Subcutaneous abdominal adipose tissue (tissue), 5 donors: ENCODE measurements around the gene TRMU.

Experiments
- H3K27ac ChIP-seq: one replicate; pipeline ENCODE4 v1.7.0; 2013; ENCODE audit warnings: low read depth, mild to moderate bottlenecking, inconsistent platforms, low read length, moderate library complexity
- H3K27me3 ChIP-seq, 5 donors: one replicate each; pipeline ENCODE4 v1.7.0; 2013; ENCODE audit warnings: low read length in 5 of 5, inconsistent platforms in 1 of 5; ENCODE audit not compliant: control insufficient read depth in 5 of 5, insufficient read depth in 4 of 5
- H3K36me3 ChIP-seq, 5 donors: one replicate each; pipeline ENCODE4 v1.7.0; 2013; ENCODE audit warnings: low read length in 5 of 5; ENCODE audit not compliant: control insufficient read depth in 5 of 5, insufficient read depth in 5 of 5
- H3K4me1 ChIP-seq, 5 donors: one replicate each; pipeline ENCODE4 v1.7.0; 2013; ENCODE audit warnings: low read length in 5 of 5, mild to moderate bottlenecking in 3 of 5, moderate library complexity in 1 of 5; ENCODE audit not compliant: control insufficient read depth in 5 of 5, insufficient read depth in 5 of 5
- H3K4me3 ChIP-seq, 5 donors: one replicate each; pipeline ENCODE4 v1.7.0; 2013; ENCODE audit warnings: low read length in 5 of 5, low read depth in 1 of 5
- H3K9ac ChIP-seq, 5 donors: one replicate each; pipeline ENCODE4 v1.7.0; 2013; ENCODE audit warnings: low read length in 5 of 5, mild to moderate bottlenecking in 4 of 5, moderate library complexity in 3 of 5
- H3K9me3 ChIP-seq, 5 donors: one replicate each; pipeline ENCODE4 v1.7.0; 2013; ENCODE audit warnings: low read length in 5 of 5; ENCODE audit not compliant: control insufficient read depth in 5 of 5
- donor health status: healthy.
- donor health status: healthy.
- donor health status: healthy.
- donor health status: healthy.
- donor health status: healthy.

The TRMU gene

DNA sequence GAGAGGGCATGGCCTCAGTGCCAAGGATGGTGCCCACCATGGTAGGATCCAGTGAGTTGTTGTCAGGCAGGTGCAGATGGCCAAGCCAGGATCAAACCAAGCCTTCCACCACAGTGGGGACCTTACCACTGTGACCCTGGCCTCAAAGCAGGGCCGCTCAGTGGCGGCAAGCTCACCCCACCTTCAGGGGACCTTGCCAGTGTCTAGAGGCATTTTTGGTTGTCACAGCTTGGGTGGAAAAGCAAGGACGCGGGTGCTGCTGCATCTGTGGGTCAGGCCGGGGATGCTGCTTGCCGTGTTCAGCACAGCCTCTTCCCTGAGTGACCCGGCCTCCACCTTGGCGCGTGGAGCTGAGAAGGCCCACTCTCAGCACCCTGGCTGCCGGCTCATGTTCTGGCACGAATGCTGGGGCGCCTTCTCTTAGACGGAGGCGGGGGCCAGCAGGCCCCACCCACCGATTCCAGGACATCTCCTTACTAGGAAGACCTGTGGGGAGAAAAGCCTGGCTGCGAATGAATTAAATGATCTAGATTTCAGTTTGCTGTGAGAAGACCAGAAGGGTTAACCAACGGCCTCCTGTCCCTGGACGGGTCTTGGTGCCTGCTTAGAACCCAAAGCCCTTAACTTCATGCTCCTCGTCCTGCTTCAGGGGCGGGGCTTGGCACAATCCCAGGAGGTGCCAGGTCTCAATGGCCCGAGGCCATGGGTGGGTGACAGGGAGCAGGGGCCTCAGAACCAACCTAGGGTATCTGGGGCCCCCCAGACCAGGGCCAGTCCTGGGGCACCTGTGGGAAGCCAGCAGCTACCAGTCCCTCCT lies 18.9 kb downstream of the TRMU start:
- Histone ChIP-seq H3K36me3 (peaks cover 4 to 95% (median 77%) of the 10 kb centered on the region in 5 donors), H3K9ac (no peak overlapping the region), H3K27me3 (no peaks in the 10 kb centered on the region), H3K4me3 (no peak overlapping the region), H3K27ac (no peak overlapping the region), H3K9me3 (no peaks in the 10 kb centered on the region), H3K4me1 (no peaks in the 10 kb centered on the region)

DNA sequence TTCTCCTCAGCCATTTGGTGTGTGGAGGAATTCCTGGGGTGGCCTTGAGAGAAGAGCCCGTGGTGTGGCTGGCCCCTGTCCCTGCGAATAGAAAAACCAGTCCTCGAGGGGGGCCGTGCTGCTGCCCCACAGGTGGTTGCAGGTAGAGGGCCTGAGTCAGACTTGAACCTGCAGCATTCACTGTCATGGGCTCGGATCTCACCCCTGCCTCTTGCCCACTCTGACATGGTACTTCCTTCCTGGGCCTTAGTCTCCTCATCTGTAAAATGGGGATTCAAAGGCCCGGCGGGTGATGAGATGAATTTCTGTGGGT lies 19.4 kb downstream of the TRMU start:
- H3K27me3 ChIP-seq = no peaks in the 10 kb centered on the region
- H3K4me3 ChIP-seq = no peak overlapping the region
- H3K9me3 ChIP-seq = no peaks in the 10 kb centered on the region
- H3K27ac ChIP-seq = no peak overlapping the region
- peaks cover 3 to 94% (median 73%) of the 10 kb centered on the region in 5 donors for H3K36me3 ChIP-seq
- H3K9ac ChIP-seq = no peak overlapping the region
- H3K4me1 ChIP-seq = no peaks in the 10 kb centered on the region

DNA sequence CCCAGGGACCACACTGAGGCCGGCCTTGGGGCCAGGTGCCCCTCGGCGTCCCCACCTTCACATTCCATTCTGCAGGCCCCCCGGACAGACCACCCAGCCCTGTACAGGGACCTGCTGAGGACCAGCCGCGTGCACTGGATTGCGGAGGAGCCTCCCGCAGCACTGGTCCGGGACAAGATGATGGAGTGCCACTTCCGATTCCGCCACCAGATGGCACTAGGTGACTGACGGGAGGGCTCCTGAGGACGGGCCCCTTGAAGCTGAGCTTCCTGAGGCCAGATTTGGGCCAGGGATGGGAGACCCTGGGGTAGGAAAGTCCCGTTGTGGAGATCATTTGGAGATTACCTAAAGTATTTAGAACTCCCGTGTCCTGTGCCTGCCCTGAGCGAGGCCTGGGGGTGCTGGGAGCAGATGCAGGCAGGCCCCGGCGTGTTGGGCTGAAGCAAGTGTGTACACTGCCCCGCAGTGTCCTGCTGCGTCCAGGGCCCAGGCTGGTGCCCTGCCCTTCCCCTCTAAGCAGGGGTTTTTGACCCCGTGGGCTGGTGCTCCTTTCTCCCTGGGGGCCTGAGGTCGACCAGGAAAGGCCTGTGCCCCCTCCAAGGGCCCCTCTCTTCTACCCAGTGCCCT lies 20.0 kb downstream of the TRMU start:
- H3K9ac ChIP-seq = no peak overlapping the region
- H3K27ac ChIP-seq = no peak overlapping the region
- H3K4me1 ChIP-seq = no peaks in the 10 kb centered on the region
- no peak overlapping the region for H3K4me3 ChIP-seq
- peaks cover 0 to 89% (median 68%) of the 10 kb centered on the region in 5 donors for H3K36me3 ChIP-seq
- H3K27me3 ChIP-seq = no peaks in the 10 kb centered on the region
- H3K9me3 ChIP-seq = peaks cover 0 to 3% (median 0%) of the 10 kb centered on the region in 5 donors

DNA sequence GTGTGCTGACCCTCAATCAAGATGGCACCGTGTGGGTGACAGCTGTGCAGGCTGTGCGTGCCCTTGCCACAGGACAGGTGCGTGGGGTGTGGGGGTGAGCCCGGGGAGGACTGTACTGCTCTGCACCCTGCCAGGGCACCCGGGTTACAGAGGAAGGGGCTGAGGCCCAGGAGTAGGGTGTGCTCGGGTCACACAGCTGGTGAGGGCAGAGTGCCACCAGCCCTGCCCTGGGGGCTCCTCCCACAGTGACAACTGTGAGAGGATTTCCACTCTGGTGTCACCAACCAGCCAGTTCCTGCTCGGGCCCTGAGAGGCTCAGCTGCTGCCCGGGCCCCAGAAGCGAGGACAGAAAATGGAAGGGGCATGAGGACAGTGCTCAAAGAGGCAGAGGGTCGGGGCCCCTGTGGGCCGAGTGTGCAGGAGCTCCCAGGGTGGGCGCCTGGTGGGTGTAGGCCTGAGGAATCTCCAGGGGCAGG lies 20.5 kb downstream of the TRMU start:
- Histone ChIP-seq H3K9me3 (peaks cover 0 to 3% (median 0%) of the 10 kb centered on the region in 5 donors), H3K27me3 (no peaks in the 10 kb centered on the region), H3K4me3 (no peak overlapping the region), H3K4me1 (no peaks in the 10 kb centered on the region), H3K9ac (no peak overlapping the region), H3K36me3 (peaks cover 0 to 84% (median 62%) of the 10 kb centered on the region in 5 donors), H3K27ac (no peak overlapping the region)

DNA sequence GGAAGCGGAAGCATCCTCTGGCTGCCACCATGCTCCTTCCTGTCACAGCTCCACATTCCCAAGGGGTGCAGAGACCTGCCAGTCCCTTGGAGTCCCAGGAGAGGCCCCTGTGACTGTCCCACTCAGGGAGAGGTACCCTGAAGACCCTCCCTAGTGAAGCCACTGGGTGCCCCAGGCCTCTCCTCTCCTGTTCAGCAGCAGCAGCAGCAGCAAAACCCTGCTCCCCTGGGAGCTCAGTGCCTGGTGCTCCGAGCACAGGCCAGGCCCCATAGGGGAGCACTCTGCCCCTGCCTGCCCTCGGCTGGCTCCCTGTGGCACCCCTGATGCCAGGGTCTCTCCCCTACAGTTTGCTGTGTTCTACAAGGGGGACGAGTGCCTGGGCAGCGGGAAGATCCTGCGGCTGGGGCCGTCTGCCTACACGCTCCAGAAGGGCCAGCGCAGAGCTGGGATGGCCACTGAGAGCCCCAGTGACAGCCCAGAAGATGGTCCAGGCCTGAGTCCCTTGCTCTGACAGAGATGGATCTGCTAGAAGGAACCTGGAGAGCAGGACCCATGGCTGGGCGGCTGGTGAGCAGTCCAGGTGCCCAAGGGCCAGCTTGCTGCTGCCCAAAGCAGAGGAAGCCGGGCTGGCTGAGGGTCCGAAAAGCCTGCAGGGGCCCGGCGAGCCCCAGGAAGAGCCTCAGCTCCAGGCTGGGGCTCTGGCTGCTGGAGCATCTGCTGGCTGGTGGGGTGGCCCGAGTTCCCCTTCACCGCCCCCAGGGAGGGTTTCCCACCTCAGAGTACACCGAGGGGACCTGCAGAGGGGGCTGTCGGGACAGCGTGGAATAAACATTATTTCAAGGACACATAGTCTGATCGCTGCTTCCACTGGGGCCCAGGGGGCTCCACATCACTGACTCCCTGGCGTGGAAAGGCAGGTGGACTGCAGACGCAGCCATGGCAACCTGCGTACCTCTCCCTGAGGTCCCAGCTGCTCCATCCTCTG lies 21.3 kb downstream of the TRMU start:
- H3K27ac ChIP-seq = no peak overlapping the region
- H3K27me3 ChIP-seq = no peaks in the 10 kb centered on the region
- peaks cover 0 to 76% (median 54%) of the 10 kb centered on the region in 5 donors for H3K36me3 ChIP-seq
- no peak overlapping the region for H3K9ac ChIP-seq
- peaks cover 0 to 3% (median 0%) of the 10 kb centered on the region in 5 donors for H3K9me3 ChIP-seq
- H3K4me1 ChIP-seq = no peaks in the 10 kb centered on the region
- no peak overlapping the region for H3K4me3 ChIP-seq

DNA sequence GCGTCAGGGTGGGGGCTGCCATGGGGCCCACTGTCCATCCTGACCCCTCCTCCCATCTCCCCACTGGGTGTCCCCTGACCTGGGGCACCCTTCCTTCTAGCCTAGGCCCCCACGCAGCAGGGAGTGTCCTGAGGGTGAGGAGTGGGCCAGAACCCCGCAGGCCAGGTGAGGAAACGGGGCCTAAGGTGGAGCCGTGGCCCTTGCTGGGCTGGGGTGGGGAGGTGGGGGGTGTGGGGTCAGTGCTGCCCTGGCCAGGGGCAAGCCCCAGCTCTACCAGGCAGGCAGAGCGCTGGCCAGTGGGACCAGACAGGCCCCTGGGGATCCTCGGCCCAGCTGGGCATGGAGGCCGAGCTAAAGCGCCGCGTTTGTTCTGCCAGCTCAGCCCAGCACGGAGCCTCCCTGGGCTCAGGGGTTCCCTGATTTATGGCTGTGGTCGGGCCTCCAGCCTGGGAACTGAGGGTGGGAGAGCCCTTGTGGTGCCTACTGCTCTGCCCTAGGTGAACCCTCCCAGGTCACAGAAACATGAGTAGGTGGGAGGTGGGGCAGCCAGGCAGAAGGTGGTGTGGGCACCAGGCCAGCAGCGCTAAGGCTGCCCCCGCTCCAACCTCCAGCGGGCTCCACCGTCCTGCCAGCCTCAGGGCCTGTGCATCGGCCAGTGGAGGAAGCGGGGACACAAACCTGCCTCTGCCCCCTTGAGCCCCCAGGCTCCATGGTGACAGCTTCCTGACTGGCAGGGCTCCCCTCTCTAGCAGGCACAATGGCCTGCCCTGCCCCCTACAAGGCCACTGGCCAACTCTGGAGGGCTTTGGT lies 22.4 kb downstream of the TRMU start:
- Histone ChIP-seq H3K27ac (no peak overlapping the region), H3K4me3 (no peak overlapping the region), H3K9me3 (peaks cover 0 to 3% (median 0%) of the 10 kb centered on the region in 5 donors), H3K9ac (no peak overlapping the region), H3K4me1 (peaks cover 0 to 8% (median 0%) of the 10 kb centered on the region in 5 donors), H3K36me3 (peaks cover 0 to 65% (median 43%) of the 10 kb centered on the region in 5 donors), H3K27me3 (peaks cover 0 to under 1% (median 0%) of the 10 kb centered on the region in 5 donors)

GRCh38 chr22:46358766-46359165 lies 23.3 kb downstream of the TRMU start:
- no peak overlapping the region for H3K9ac ChIP-seq
- H3K36me3 ChIP-seq = peaks cover 0 to 56% (median 35%) of the 10 kb centered on the region in 5 donors
- H3K4me3 ChIP-seq = no peak overlapping the region
- H3K4me1 ChIP-seq = peaks cover 0 to 8% (median 0%) of the 10 kb centered on the region in 5 donors
- peaks cover 0 to 9% (median 3%) of the 10 kb centered on the region in 5 donors for H3K27me3 ChIP-seq
- peaks cover 0 to 3% (median 0%) of the 10 kb centered on the region in 5 donors for H3K9me3 ChIP-seq
- H3K27ac ChIP-seq = no peak overlapping the region

DNA sequence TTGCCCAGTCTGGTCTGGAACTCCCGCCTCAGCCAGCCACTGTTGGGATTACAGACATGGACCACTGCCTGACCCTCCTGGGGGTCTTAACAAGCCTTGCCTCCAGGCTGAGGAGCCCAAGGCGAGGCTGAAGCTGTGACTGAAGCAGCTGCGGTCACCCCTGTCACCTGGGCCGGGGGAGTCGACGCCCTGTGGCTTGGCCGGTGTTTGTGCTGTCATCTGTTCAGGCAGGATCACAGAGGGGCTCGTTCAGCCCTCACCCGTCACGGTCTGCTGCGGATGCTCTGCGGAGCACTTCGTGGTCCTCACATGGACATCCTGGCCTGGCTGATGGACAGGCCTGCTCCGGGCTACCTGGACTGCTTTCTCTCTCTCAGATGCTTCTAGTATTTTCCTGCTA lies 23.8 kb downstream of the TRMU start:
- peaks cover 0 to 3% (median 0%) of the 10 kb centered on the region in 5 donors for H3K9me3 ChIP-seq
- H3K4me1 ChIP-seq = peaks cover 0 to 8% (median 0%) of the 10 kb centered on the region in 5 donors
- no peak overlapping the region for H3K9ac ChIP-seq
- H3K36me3 ChIP-seq = peaks cover 0 to 50% (median 29%) of the 10 kb centered on the region in 5 donors
- no peak overlapping the region for H3K27ac ChIP-seq
- H3K4me3 ChIP-seq = no peak overlapping the region
- peaks cover 0 to 14% (median 4%) of the 10 kb centered on the region in 5 donors for H3K27me3 ChIP-seq

GRCh38 chr22:46360097-46360496 lies 24.6 kb downstream of the TRMU start:
- H3K27me3 ChIP-seq = peaks cover 2 to 21% (median 11%) of the 10 kb centered on the region in 5 donors
- H3K9ac ChIP-seq = no peak overlapping the region
- H3K27ac ChIP-seq = no peak overlapping the region
- no peak overlapping the region for H3K4me3 ChIP-seq
- peaks cover 0 to 8% (median 0%) of the 10 kb centered on the region in 5 donors for H3K4me1 ChIP-seq
- H3K9me3 ChIP-seq = peaks cover 0 to 3% (median 0%) of the 10 kb centered on the region in 5 donors
- peaks cover 0 to 43% (median 25%) of the 10 kb centered on the region in 5 donors for H3K36me3 ChIP-seq
